ENCODE results near the gene ANKEF1. TPM values are rescaled to one million over a fixed set of nuclear protein-coding genes. Genes with fewer than 3 reads are reported as not detected.

ANKEF1 gene
- total and polyA plus RNA-seq, 7 donors: 0.52 to 2.7 (median 1.3) TPM

- TF ChIP-seq, protein P1, sequence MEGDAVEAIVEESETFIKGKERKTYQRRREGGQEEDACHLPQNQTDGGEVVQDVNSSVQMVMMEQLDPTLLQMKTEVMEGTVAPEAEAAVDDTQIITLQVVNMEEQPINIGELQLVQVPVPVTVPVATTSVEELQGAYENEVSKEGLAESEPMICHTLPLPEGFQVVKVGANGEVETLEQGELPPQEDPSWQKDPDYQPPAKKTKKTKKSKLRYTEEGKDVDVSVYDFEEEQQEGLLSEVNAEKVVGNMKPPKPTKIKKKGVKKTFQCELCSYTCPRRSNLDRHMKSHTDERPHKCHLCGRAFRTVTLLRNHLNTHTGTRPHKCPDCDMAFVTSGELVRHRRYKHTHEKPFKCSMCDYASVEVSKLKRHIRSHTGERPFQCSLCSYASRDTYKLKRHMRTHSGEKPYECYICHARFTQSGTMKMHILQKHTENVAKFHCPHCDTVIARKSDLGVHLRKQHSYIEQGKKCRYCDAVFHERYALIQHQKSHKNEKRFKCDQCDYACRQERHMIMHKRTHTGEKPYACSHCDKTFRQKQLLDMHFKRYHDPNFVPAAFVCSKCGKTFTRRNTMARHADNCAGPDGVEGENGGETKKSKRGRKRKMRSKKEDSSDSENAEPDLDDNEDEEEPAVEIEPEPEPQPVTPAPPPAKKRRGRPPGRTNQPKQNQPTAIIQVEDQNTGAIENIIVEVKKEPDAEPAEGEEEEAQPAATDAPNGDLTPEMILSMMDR (IDR thresholded peaks at IDR 0.05): no peak
- intact Hi-C loops (cut with DNase I): no loop called here
- no peaks in the 10 kb centered on the region for H3K9me3 ChIP-seq
- WGBS, 3 donors: 92 to 99% (median 96%) methylated on average over 3 of the region's 3 CpGs
- ATAC-seq (no peak), DNase-seq (no peak)
- H3K36me3 ChIP-seq (ENCODE audit: insufficient read depth in 1 of 2, low read depth in 1 of 2): no peaks in the 10 kb centered on the region
- peaks cover 0 to 4% (median 0%) of the 10 kb centered on the region in 3 donors for H3K27me3 ChIP-seq (ENCODE audit: insufficient read depth in 3 of 3, low read length in 2 of 3)
- H3K4me3 ChIP-seq: no peak overlapping the region
- no peaks in the 10 kb centered on the region for H3K4me1 ChIP-seq
- H3K27ac ChIP-seq: no peak overlapping the region
Observed at GRCh38 chr20:10065154-10065833, 30.5 kb downstream of the ANKEF1 start.

DNA sequence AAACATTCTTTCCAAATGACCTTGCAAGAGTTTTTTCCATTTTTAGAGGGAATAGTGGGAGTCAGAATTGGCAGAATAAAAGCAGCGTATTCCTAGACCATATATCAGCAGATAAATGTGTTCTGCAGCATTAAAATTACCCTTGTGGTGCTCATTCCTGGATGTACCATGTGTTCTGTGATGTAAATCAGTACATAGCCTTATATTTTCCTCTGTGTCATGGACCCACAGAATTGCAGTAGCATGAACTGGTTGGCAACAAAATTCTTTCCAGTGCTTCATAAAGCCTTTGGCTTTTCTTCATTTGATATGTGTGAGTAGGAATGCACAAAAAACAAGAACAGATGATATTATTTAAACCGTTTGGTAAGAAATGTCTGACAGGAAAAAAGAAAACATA is 32.5 kb downstream of the ANKEF1 start:
- H3K9me3 ChIP-seq: no peaks in the 10 kb centered on the region
- TF ChIP-seq, protein P1 (IDR thresholded peaks at IDR 0.05): no peak
- DNase-seq (no peak), ATAC-seq (no peak)
- H3K27ac ChIP-seq: no peak overlapping the region
- 47 to 51% (median 48%) methylated on average over 2 of the region's 2 CpGs for WGBS, 3 donors
- intact Hi-C loops (cut with DNase I): no loop called here
- no peaks in the 10 kb centered on the region for H3K4me1 ChIP-seq
- H3K36me3 ChIP-seq (ENCODE audit: insufficient read depth in 1 of 2, low read depth in 1 of 2): no peaks in the 10 kb centered on the region
- no peak overlapping the region for H3K4me3 ChIP-seq
- peaks cover 0 to 4% (median 2%) of the 10 kb centered on the region in 3 donors for H3K27me3 ChIP-seq (ENCODE audit: insufficient read depth in 3 of 3, low read length in 2 of 3)

GRCh38 chr20:10074513-10074912 is 39.7 kb downstream of the ANKEF1 start:
- ATAC-seq (peak in 3 of 4 donors; percentile 43 to 59 (median 57)), DNase-seq (peak in 1 of 2 donors; percentile 31)
- TF ChIP-seq, protein P1 (IDR thresholded peaks at IDR 0.05): no peak
- Histone ChIP-seq H3K27me3 (ENCODE audit: insufficient read depth in 3 of 3, low read length in 2 of 3) (peaks cover 0 to 2% (median 0%) of the 10 kb centered on the region in 3 donors), H3K4me1 (no peaks in the 10 kb centered on the region), H3K36me3 (ENCODE audit: insufficient read depth in 1 of 2, low read depth in 1 of 2) (no peaks in the 10 kb centered on the region), H3K27ac (no peak overlapping the region), H3K9me3 (no peaks in the 10 kb centered on the region), H3K4me3 (no peak overlapping the region)
- 17 to 23% (median 19%) methylated on average over 2 of the region's 2 CpGs for WGBS, 3 donors
- intact Hi-C loops (cut with DNase I): no loop called here

- Histone ChIP-seq H3K4me3 (no peak overlapping the region), H3K36me3 (ENCODE audit: insufficient read depth in 1 of 2, low read depth in 1 of 2) (no peaks in the 10 kb centered on the region), H3K27ac (no peak overlapping the region), H3K4me1 (no peaks in the 10 kb centered on the region), H3K27me3 (ENCODE audit: insufficient read depth in 3 of 3, low read length in 2 of 3) (no peaks in the 10 kb centered on the region), H3K9me3 (no peaks in the 10 kb centered on the region)
- intact Hi-C loops (cut with DNase I): no loop called here
- no peak for DNase-seq
- WGBS, 3 donors: 27 to 35% (median 33%) methylated on average over 2 of the region's 2 CpGs
- ATAC-seq: no peak
- TF ChIP-seq, protein P1 (IDR thresholded peaks at IDR 0.05): no peak
Observed at GRCh38 chr20:10075606-10076005, 40.8 kb downstream of the ANKEF1 start.

Measured in psoas muscle (tissue), 8 donors.